HEK293T (cell line): Measurements from ENCODE around the gene FTO.

Source experiments
- FOXM1 ChIP-seq: fragments of 450-650 bp; IDR thresholded peaks from 2 replicates; pipeline ENCODE4 v1.6.1; 2017; ENCODE audit warnings: mild to moderate bottlenecking, borderline replicate concordance
- NFRKB ChIP-seq: fragments of 450-650 bp; IDR thresholded peaks from 2 replicates; pipeline ENCODE4 v1.6.1; 2016; ENCODE audit warnings: mild to moderate bottlenecking, moderate library complexity
- SUZ12 ChIP-seq: fragments of 450-650 bp; IDR thresholded peaks from 2 replicates; pipeline ENCODE4 v1.6.1; 2016; ENCODE audit warnings: mild to moderate bottlenecking

- no peak for TF ChIP-seq SUZ12
- TF ChIP-seq FOXM1 = no peak
- no peak for TF ChIP-seq NFRKB
Measured at GRCh38 chr16:53893731-53894435, 189.9 kb downstream of the FTO start.
